ENCODE measurements around the gene ZNF655. TPM values are rescaled to one million over a fixed set of nuclear protein-coding genes. Genes with fewer than 3 reads are reported as not detected.

The ZNF655 gene
- total and polyA plus RNA-seq, 2 of the 8 experiments (the other 6 are each of a cell fraction or from before 2014, with no cell fraction given): 27.1 to 37.8 TPM

GRCh38 chr7:99571768-99572167 is 13.3 kb downstream of the ZNF655 start (continued):
- TF ChIP-seq, protein P1, sequence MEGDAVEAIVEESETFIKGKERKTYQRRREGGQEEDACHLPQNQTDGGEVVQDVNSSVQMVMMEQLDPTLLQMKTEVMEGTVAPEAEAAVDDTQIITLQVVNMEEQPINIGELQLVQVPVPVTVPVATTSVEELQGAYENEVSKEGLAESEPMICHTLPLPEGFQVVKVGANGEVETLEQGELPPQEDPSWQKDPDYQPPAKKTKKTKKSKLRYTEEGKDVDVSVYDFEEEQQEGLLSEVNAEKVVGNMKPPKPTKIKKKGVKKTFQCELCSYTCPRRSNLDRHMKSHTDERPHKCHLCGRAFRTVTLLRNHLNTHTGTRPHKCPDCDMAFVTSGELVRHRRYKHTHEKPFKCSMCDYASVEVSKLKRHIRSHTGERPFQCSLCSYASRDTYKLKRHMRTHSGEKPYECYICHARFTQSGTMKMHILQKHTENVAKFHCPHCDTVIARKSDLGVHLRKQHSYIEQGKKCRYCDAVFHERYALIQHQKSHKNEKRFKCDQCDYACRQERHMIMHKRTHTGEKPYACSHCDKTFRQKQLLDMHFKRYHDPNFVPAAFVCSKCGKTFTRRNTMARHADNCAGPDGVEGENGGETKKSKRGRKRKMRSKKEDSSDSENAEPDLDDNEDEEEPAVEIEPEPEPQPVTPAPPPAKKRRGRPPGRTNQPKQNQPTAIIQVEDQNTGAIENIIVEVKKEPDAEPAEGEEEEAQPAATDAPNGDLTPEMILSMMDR (IDR thresholded peaks at IDR 0.05; ENCODE audit: control extremely low read depth in 1 of 3, insufficient read depth in 1 of 3, low read depth in 1 of 3, low read length in 3 of 3): no peak
- no peak for TF ChIP-seq HDAC6 (IDR thresholded peaks at IDR 0.05; ENCODE audit: low read depth, low read length)
- no peak for TF ChIP-seq E2F6 (IDR thresholded peaks at IDR 0.05)
- TF ChIP-seq RNF2 (IDR thresholded peaks at IDR 0.05; ENCODE audit: borderline replicate concordance, low read depth, low read length, missing control alignments, poor library complexity, severe bottlenecking): no peak
- TF ChIP-seq SP1 (IDR thresholded peaks at IDR 0.05; ENCODE audit: low read depth, low read length): no peak
- TF ChIP-seq CBX5 (IDR thresholded peaks at IDR 0.05; ENCODE audit: low read depth, low read length): no peak
- TF ChIP-seq KDM4A (IDR thresholded peaks at IDR 0.05; ENCODE audit: low read depth, low read length, severe bottlenecking): no peak

All from H1 (cell line).